Measurements from ENCODE around the gene KCNH6. TPM values are rescaled to one million over a fixed set of nuclear protein-coding genes. Genes with fewer than 3 reads are reported as not detected.

KCNH6 gene
- total and polyA plus RNA-seq, 4 donors = 0.09 TPM; not detected in 3

DNA sequence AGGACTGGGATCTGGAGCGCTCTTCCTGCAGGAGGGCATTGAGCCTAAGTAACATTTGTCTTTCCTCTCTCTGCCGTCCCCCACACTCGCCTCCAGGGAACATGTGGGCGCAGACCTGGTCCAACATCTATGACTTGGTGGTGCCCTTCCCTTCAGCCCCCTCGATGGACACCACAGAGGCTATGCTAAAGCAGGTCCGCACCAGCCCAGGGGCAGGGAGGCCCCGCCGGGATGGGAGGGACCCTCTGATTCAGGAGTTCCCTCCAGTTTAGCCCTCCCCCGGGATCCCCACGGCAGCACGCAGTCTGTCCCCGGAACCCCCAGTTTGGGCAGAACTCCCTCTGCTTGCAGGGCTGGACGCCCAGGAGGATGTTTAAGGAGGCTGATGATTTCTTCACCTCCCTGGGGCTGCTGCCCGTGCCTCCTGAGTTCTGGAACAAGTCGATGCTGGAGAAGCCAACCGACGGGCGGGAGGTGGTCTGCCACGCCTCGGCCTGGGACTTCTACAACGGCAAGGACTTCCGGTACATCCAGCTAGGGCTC lies 32.2 kb upstream of the KCNH6 start:
- no peaks in the 10 kb centered on the region for H3K9me3 ChIP-seq (ENCODE audit: control insufficient read depth in 4 of 4, low read length in 3 of 4)
- 88% methylated on average over 22 of the region's 22 CpGs for WGBS
- H3K9ac ChIP-seq (ENCODE audit: low read depth in 1 of 2, low read length in 2 of 2) = no peak overlapping the region
- no peaks in the 10 kb centered on the region for H3K36me3 ChIP-seq (ENCODE audit: control insufficient read depth in 4 of 4, insufficient read depth in 3 of 4, low read depth in 1 of 4, low read length in 3 of 4)
- H3K4me3 ChIP-seq (ENCODE audit: low read depth in 1 of 3, low read length in 3 of 3) = no peak overlapping the region
- no peak overlapping the region for H3K27ac ChIP-seq (ENCODE audit: low read depth in 1 of 2, low read length in 2 of 2)
- TF ChIP-seq MAX (IDR thresholded peaks at IDR 0.05) (no peak), HNF4A (conservative IDR thresholded peaks at IDR 0.05) (no peak), HNF4G (IDR thresholded peaks at IDR 0.05) (no peak), JUND (IDR thresholded peaks at IDR 0.05) (no peak), RAD21 (IDR thresholded peaks at IDR 0.05) (no peak), TAF1 (conservative IDR thresholded peaks at IDR 0.05) (no peak), ATF3 (IDR thresholded peaks at IDR 0.05) (no peak), RXRA (IDR thresholded peaks at IDR 0.05) (no peak), CTCF (IDR thresholded peaks at IDR 0.05; ENCODE audit: low read depth, low read length, missing input control) (no peak), NR2F2 (IDR thresholded peaks at IDR 0.05) (no peak), GABPA (IDR thresholded peaks at IDR 0.05 in 1 of 2, conservative IDR thresholded peaks at IDR 0.05 in 1 of 2) (no peak), SP1 (IDR thresholded peaks at IDR 0.05) (no peak), YY1 (IDR thresholded peaks at IDR 0.05) (no peak), FOXA1 (IDR thresholded peaks at IDR 0.05) (no peak), FOXA2 (IDR thresholded peaks at IDR 0.05) (no peak), ZBTB33 (IDR thresholded peaks at IDR 0.05) (no peak), EGR1 (IDR thresholded peaks at IDR 0.05; ENCODE audit: low read depth in 2 of 2) (no peak)
- TF ChIP-seq, protein P1, sequence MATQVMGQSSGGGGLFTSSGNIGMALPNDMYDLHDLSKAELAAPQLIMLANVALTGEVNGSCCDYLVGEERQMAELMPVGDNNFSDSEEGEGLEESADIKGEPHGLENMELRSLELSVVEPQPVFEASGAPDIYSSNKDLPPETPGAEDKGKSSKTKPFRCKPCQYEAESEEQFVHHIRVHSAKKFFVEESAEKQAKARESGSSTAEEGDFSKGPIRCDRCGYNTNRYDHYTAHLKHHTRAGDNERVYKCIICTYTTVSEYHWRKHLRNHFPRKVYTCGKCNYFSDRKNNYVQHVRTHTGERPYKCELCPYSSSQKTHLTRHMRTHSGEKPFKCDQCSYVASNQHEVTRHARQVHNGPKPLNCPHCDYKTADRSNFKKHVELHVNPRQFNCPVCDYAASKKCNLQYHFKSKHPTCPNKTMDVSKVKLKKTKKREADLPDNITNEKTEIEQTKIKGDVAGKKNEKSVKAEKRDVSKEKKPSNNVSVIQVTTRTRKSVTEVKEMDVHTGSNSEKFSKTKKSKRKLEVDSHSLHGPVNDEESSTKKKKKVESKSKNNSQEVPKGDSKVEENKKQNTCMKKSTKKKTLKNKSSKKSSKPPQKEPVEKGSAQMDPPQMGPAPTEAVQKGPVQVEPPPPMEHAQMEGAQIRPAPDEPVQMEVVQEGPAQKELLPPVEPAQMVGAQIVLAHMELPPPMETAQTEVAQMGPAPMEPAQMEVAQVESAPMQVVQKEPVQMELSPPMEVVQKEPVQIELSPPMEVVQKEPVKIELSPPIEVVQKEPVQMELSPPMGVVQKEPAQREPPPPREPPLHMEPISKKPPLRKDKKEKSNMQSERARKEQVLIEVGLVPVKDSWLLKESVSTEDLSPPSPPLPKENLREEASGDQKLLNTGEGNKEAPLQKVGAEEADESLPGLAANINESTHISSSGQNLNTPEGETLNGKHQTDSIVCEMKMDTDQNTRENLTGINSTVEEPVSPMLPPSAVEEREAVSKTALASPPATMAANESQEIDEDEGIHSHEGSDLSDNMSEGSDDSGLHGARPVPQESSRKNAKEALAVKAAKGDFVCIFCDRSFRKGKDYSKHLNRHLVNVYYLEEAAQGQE (IDR thresholded peaks at IDR 0.05) = no peak
- no peaks in the 10 kb centered on the region for H3K27me3 ChIP-seq (ENCODE audit: control insufficient read depth in 4 of 4, insufficient read depth in 4 of 4, low read length in 3 of 4)
- H3K4me1 ChIP-seq (ENCODE audit: control insufficient read depth in 4 of 4, insufficient read depth in 4 of 4, low read length in 3 of 4) = no peaks in the 10 kb centered on the region
- DNase-seq (ENCODE audit: low spot score) = no peak
